GM12874 (cell line): ENCODE results near the gene CMSS1.

Source experiments
- CTCF ChIP-seq: IDR thresholded peaks from 2 replicates; pipeline ENCODE4 v1.5.1; 2011; ENCODE audit warnings: low read depth, mild to moderate bottlenecking, control low read depth, low read length, moderate library complexity; ENCODE audit not compliant: insufficient read depth

Gene CMSS1

GRCh38 chr3:99960123-99960878 lies 142.6 kb downstream of the CMSS1 start:
- no peak for TF ChIP-seq CTCF

- no peak for TF ChIP-seq CTCF
Observed at GRCh38 chr3:99960941-99961340, 143.3 kb downstream of the CMSS1 start.

- no peak for TF ChIP-seq CTCF
Observed at GRCh38 chr3:99961756-99962515, 144.3 kb downstream of the CMSS1 start.

- TF ChIP-seq CTCF, result no peak
Observed at GRCh38 chr3:99962703-99963102, 145.0 kb downstream of the CMSS1 start.

GRCh38 chr3:99965077-99965476 lies 147.4 kb downstream of the CMSS1 start:
- no peak for TF ChIP-seq CTCF

- no peak for TF ChIP-seq CTCF
Observed at GRCh38 chr3:99965681-99966408, 148.2 kb downstream of the CMSS1 start.
